Neutrophil (primary cell): ENCODE results near the gene MYO1C.
A peak's percentile ranks its signal among the peaks of the same experiment; 100 is the strongest.
"Not testable (repeated sequence)": the region's sequence is repeated elsewhere in the genome, so short reads cannot be mapped to it uniquely, and the experiment has no call there.

Experiments used
- H3K27ac ChIP-seq: fragments of 200-600 bp; sonication (generic); 2 replicates; pipeline ENCODE4 v1.5.1; 2016; ENCODE audit warnings: mild to moderate bottlenecking, moderate library complexity
- H3K27me3 ChIP-seq: fragments of 200-600 bp; sonication (generic); 2 replicates; pipeline ENCODE4 v1.6.0; 2016; ENCODE audit warnings: mild to moderate bottlenecking
- H3K36me3 ChIP-seq: fragments of 200-600 bp; sonication (generic); 2 replicates; pipeline ENCODE4 v1.5.1; 2017
- H3K4me1 ChIP-seq, 2 experiments: fragments of 200-600 bp in 1 of 2; sonication (generic) in 1 of 2; 1 replicate in 1 of 2; 2 replicates in 1 of 2; pipeline versions ENCODE4 v1.5.1 to v1.6.1; 2013 to 2016; ENCODE audit warnings: low read depth in 1 of 2, low read length in 1 of 2, mild to moderate bottlenecking in 1 of 2, moderate library complexity in 1 of 2; ENCODE audit not compliant: control insufficient read depth in 1 of 2, insufficient read depth in 1 of 2
- H3K4me3 ChIP-seq, 2 experiments: fragments of 200-600 bp in 1 of 2; sonication (generic) in 1 of 2; 1 replicate in 1 of 2; 2 replicates in 1 of 2; pipeline ENCODE4 v1.5.1; 2013 to 2016; ENCODE audit warnings: low read depth in 1 of 2, low read length in 1 of 2, mild to moderate bottlenecking in 1 of 2, moderate library complexity in 1 of 2
- H3K9me3 ChIP-seq: fragments of 200-600 bp; sonication (generic); 2 replicates; pipeline ENCODE4 v1.5.1; 2016
- TF ChIP-seq, protein P1 (sequence below): fragments of 200-600 bp; sonication (generic); IDR thresholded peaks from 2 replicates; pipeline ENCODE4 v1.5.1; 2016; ENCODE audit warnings: antibody characterized with exemption

MYO1C gene

DNA sequence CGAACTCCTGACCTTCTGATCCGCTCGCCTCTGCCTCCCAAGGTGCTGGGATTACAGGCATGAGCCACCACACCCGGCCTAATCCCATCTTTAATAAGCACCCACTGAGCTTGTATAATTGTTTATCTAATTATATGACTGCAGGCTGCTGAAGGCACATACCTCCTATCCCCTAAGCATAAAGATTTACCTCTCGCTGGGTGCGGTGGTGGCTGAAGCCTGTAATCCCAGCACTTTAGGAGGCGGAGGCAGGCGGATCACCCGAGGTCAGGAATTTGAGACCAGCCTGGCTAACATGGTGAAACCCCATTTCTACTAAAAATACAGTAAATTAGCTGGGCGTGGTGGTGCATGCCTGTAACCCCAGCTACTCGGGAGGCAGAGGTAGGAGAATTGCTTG is 72.3 kb downstream of the MYO1C start:
- Histone ChIP-seq H3K27me3 (no peaks in the 10 kb centered on the region), H3K9me3 (no peaks in the 10 kb centered on the region), H3K4me3 (no peak overlapping the region), H3K27ac (peak overlapping the region; percentile 62), H3K4me1 (peaks cover 0 to 5% of the 10 kb centered on the region in 2 experiments), H3K36me3 (peaks cover 85% of the 10 kb centered on the region)
- TF ChIP-seq, protein P1, sequence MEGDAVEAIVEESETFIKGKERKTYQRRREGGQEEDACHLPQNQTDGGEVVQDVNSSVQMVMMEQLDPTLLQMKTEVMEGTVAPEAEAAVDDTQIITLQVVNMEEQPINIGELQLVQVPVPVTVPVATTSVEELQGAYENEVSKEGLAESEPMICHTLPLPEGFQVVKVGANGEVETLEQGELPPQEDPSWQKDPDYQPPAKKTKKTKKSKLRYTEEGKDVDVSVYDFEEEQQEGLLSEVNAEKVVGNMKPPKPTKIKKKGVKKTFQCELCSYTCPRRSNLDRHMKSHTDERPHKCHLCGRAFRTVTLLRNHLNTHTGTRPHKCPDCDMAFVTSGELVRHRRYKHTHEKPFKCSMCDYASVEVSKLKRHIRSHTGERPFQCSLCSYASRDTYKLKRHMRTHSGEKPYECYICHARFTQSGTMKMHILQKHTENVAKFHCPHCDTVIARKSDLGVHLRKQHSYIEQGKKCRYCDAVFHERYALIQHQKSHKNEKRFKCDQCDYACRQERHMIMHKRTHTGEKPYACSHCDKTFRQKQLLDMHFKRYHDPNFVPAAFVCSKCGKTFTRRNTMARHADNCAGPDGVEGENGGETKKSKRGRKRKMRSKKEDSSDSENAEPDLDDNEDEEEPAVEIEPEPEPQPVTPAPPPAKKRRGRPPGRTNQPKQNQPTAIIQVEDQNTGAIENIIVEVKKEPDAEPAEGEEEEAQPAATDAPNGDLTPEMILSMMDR = no peak

DNA sequence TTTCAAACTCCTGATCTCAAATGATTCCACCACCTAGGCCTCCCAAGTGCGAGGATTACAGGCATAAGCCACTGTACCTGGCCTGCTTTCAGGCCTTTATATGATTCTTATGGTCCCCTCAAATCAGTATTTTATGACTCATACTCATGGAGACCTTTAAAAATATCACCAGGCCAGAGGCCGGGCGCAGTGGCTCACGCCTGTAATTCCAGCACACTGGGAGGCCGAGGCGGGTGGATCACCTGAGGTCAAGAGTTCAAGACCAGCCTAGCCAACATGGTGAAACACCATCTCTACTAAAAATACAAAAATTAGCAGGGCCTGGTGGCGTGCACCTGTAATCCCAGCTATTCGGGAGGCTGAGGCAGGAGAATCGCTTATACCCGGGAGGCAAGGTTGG is 74.0 kb downstream of the MYO1C start:
- not testable (repeated sequence) for H3K9me3 ChIP-seq, H3K4me3 ChIP-seq, H3K27ac ChIP-seq, H3K27me3 ChIP-seq, H3K4me1 ChIP-seq
- H3K36me3 ChIP-seq = peaks cover 70% of the 10 kb centered on the region

DNA sequence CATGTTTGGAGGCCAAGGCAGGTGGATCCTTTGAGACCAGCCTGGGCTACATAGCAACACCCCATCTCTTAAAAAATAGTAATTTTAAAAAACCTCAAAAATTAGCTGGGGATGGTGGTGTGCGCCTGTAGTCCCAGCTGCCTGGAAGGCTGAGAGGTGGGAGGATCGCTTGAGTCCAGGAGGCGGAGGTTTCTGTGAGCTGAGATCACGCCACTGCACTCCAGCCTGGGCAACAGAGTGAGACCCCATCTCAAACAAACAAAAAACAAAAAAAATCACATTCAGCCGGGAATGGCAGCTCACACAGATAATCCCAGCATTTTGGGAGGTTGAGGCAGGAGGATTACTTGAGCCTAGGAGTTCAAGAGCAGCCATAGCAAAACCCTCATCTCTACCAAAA is 76.1 kb downstream of the MYO1C start:
- Histone ChIP-seq H3K9me3 (no peaks in the 10 kb centered on the region), H3K4me3 (no peak overlapping the region), H3K27me3 (no peaks in the 10 kb centered on the region), H3K4me1 (peaks cover 0 to 5% of the 10 kb centered on the region in 2 experiments), H3K36me3 (peaks cover 50% of the 10 kb centered on the region), H3K27ac (no peak overlapping the region)
- TF ChIP-seq, protein P1 = no peak

DNA sequence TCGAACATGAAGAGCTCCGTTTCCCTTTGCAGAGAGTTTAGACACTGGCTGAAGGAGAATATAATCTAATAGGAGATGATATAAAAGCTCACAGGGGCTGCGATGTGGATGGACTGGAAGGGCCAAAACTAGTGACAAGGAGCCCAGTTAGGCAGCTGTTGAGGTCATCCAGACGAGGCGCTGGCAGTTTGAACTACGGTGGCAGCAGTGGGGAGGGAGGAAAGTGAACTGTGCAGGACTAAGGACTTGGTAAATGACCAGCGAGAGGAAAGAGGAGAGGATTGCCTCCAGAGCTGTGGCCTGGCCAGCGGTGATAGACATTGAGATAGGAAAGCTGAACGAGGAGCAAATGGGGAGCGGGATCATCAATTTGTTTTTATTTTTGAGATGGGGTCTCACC is 77.9 kb downstream of the MYO1C start:
- H3K27ac ChIP-seq = no peak overlapping the region
- H3K9me3 ChIP-seq = no peaks in the 10 kb centered on the region
- no peaks in the 10 kb centered on the region for H3K27me3 ChIP-seq
- peaks cover 33% of the 10 kb centered on the region for H3K36me3 ChIP-seq
- no peaks in the 10 kb centered on the region for H3K4me1 ChIP-seq
- TF ChIP-seq, protein P1 = no peak
- no peak overlapping the region for H3K4me3 ChIP-seq
